ENCODE data around the gene ZNF460.

DNA sequence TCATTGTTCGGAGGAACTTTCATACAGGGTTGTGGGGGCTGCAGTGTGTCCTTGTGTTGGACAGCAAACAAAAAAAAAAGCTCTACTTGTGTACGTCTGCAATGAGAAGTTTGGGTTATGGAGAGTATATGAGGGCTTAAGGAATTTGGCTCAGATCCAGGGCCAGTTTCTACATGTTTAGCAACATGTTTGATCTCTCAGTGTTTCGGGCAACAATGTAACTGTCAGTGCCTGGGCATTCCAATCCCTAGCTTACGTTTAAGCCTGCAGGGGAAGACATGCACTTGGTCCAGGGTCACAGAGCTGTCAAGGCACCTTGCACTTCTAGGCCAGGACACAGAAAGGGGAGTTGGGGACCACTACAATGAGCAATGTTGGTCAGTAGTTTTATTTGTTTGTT, 53.9 kb downstream of the ZNF460 start:
- no peak for TF ChIP-seq CTCF (IDR thresholded peaks at IDR 0.05 in 2 of 3, conservative IDR thresholded peaks at IDR 0.05 in 1 of 3; ENCODE audit: borderline replicate concordance in 1 of 3, insufficient read depth in 1 of 3, low read depth in 2 of 3, low read length in 2 of 3)
- TF ChIP-seq RAD21 (IDR thresholded peaks at IDR 0.05; ENCODE audit: low read depth) = no peak
- no peak for TF ChIP-seq POLR2A (IDR thresholded peaks at IDR 0.05; ENCODE audit: borderline replicate concordance, extremely low read depth, insufficient read depth, insufficient read length)
- TF ChIP-seq MAX (IDR thresholded peaks at IDR 0.05) = no peak
- TF ChIP-seq POLR2AphosphoS5 (IDR thresholded peaks at IDR 0.05; ENCODE audit: low read depth, low read length) = no peak
- no peak for TF ChIP-seq EZH2 (IDR thresholded peaks at IDR 0.05)
- TF ChIP-seq TCF7L2 (IDR thresholded peaks at IDR 0.05; ENCODE audit: borderline replicate concordance, extremely low read depth, insufficient read depth, insufficient read length) = no peak
- no peak for TF ChIP-seq SRF (IDR thresholded peaks at IDR 0.05; ENCODE audit: low read depth)
- no peak for TF ChIP-seq EZH2phosphoT487 (IDR thresholded peaks at IDR 0.05; ENCODE audit: borderline replicate concordance)
- no peak for TF ChIP-seq SIN3A (IDR thresholded peaks at IDR 0.05; ENCODE audit: low read depth)
- TF ChIP-seq JUND (IDR thresholded peaks at IDR 0.05) = no peak
- TF ChIP-seq EGR1 (IDR thresholded peaks at IDR 0.05; ENCODE audit: low read depth) = no peak

All from HCT116 (cell line).